Activated CD8-positive, alpha-beta memory T cell treated with anti-CD3 and anti-CD28 coated beads, Interleukin-2, amount 50 U/mL, for 24 hours (primary cell): ENCODE measurements around the gene KCNE5.
"Not testable (repeated sequence)": the region's sequence is repeated elsewhere in the genome, so short reads cannot be mapped to it uniquely, and the experiment has no call there.

ENCODE experiments used
- DNase-seq: peaks from one replicate; pipeline ENCODE4 v3.0.0-alpha.2; 2020; ENCODE audit errors: extremely low read depth

KCNE5 gene

DNA sequence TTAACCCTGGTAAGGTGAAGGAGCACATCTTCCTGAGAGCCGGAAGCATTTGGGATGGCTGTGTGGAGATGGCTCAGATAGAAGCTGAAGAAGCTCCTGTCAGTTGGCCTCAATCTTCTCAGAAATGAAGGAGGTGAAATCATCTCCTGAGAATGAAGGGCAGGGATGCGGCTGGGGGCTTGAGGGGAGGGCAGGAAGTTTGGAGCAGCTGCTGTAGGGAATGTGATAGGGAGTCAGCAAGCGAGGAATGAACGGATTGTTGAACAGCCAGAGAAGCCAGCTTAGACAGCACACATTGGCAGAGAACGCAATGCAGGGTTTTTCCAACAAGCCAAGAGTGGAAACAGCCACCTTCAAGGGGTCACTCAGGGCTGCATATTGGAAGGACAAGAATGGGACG, 10.0 kb downstream of the KCNE5 start:
- DNase-seq: no peak

DNA sequence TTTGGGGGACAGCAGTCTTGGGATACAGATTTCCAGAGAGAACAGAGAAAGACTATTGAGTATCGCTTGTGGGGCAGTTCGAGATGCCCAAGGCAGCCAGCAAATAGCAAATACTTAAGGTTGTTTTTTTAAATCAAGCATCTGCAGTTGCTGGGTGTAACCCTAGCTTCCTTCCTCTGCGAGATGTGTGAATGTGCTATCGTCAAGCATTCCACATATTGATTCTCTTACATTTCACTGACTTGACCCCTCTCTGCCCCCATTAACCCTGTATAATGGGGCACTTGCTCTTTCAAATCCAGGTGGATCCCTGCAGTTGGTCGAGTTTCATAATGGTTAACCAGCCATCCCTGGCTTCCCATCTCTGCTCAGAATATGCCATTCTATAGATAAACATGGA, 23.5 kb downstream of the KCNE5 start:
- DNase-seq: no peak

DNA sequence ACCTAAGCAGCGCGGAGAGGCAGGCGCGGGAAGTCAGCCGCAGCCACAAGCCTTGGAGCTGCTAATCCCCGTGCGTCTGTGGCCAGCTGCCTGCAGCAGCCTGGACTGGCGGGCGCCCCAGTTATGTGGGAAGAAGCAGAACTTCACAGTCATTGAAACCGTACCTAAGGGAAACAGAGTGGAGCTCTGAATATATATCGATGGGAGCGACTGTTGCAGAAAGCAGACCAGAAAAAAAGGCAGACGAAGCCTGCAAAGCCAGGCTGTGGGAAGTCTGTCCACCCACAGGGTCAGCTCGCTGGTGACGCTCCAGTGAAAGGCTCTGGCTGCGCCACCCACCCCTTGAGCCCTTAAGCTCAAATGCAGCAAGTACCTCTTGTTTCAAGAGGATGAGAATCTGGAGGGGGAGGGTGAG, 24.7 kb downstream of the KCNE5 start:
- DNase-seq: no peak

GRCh38 chrX:109596015-109596414, 29.0 kb downstream of the KCNE5 start:
- DNase-seq: no peak

DNA sequence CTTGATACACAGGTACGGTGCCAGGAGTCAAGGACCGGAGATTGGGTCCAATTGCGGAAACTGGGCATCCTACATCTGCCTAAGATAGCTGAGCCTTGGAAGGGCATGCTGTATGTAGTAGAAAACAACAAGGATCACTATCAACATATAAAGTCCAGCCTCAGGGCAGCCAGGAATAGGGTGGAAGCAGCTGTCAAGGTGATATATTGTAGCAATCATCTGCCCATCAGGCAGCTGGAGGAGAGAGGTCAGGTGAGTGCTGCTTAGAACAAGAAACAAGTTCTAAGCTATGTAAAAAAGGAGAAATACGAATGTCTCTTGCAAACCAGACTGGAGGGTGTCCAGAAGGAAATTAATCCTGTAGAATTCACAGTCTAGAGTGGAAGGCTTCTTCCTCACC, 34.8 kb downstream of the KCNE5 start:
- no peak for DNase-seq

- no peak for DNase-seq
Measured at GRCh38 chrX:109585488-109585887, 39.5 kb downstream of the KCNE5 start.

- DNase-seq: no peak
Measured at GRCh38 chrX:109578916-109579315, 46.1 kb downstream of the KCNE5 start.

DNA sequence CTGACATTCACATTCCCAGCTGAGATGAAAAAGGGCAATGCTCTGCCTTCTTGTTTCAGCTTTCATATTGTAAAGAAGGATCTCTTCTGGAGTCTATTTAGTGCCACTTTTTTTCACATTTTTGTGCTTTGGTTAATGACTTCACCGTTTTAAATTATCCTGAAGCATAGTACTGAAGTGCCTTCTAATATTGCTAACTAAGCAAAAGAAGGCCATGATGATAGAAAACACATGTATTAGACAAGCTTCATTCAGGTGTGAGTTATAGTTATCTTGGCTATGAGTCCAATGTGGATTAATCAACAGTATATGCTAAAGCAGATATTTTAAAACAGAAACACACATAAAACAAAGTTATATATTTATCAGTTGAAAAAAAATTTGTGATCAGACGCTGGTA, 47.9 kb downstream of the KCNE5 start:
- no peak for DNase-seq

DNA sequence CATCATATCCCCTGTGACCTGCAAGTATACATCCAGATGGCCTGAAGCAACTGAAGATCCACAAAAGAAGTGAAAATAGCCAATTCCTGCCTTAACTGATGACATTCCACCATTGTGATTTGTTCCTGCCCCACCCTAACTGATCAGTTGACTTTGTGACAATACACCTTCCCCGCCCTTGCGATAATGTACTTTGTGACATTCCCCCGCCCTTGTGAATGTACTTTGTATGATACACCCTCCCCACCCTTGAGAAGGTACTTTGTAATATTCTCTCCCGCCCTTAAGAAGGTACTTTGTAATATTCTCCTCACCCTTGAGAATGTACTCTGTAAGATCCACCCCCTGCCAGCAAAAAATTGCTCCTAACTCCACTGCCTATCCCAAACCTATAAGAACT, 48.9 kb downstream of the KCNE5 start:
- not testable (repeated sequence) for DNase-seq
